Heart left ventricle (tissue), 16 donors: ENCODE data around the gene TLE1. TPM values are rescaled to one million over a fixed set of nuclear protein-coding genes. Genes with fewer than 3 reads are reported as not detected.

ENCODE experiments used
- ATAC-seq, 4 donors: fragments of 200-7000 bp; cut with Tn5 transposase; one replicate each; pipeline ENCODE4 v1.9.1; 2020 to 2022; ENCODE audit warnings: moderate library complexity in 4 of 4, mild to moderate bottlenecking in 3 of 4, moderate number of reproducible peaks in 1 of 4
- DNase-seq, 5 donors: peaks; one replicate each; pipeline ENCODE4 v3.0.0-alpha.2; 2020
- H3K27ac ChIP-seq, 12 donors: fragments of 200-600 bp; sonication (generic) in 4 of 12; one replicate each; pipeline versions ENCODE4 v1.5.0 to v1.8.0; 2016 to 2022; ENCODE audit warnings: mild to moderate bottlenecking in 2 of 12
- H3K27me3 ChIP-seq, 9 donors: fragments of 200-600 bp; sonication (generic) in 2 of 9; one replicate each; pipeline versions ENCODE4 v1.5.1 to v1.8.0; 2016 to 2022; ENCODE audit warnings: mild to moderate bottlenecking in 3 of 9
- H3K36me3 ChIP-seq, 9 donors: fragments of 200-600 bp; sonication (generic) in 2 of 9; one replicate each; pipeline versions ENCODE4 v1.5.0 to v1.8.0; 2018 to 2022; ENCODE audit warnings: mild to moderate bottlenecking in 2 of 9
- H3K4me1 ChIP-seq, 12 donors: fragments of 200-600 bp; sonication (generic) in 4 of 12; one replicate each; pipeline versions ENCODE4 v1.5.0 to v1.8.0; 2016 to 2022; ENCODE audit warnings: mild to moderate bottlenecking in 3 of 12
- H3K4me3 ChIP-seq, 12 donors: fragments of 200-600 bp; sonication (generic) in 4 of 12; one replicate each; pipeline versions ENCODE4 v1.5.0 to v1.8.0; 2017 to 2022; ENCODE audit warnings: mild to moderate bottlenecking in 9 of 12, moderate library complexity in 4 of 12
- H3K9me3 ChIP-seq, 12 donors: fragments of 200-600 bp; sonication (generic) in 4 of 12; one replicate each; pipeline versions ENCODE4 v1.5.0 to v1.8.0; 2016 to 2022; ENCODE audit warnings: mild to moderate bottlenecking in 1 of 12
- POLR2A ChIP-seq, 2 donors: fragments of 450-650 bp; IDR thresholded peaks; one replicate each; pipeline ENCODE4 v1.6.1; 2017; ENCODE audit warnings: antibody characterized with exemption in 2 of 2, mild to moderate bottlenecking in 2 of 2, moderate library complexity in 2 of 2
- WGBS, 4 donors: extraction: QIAGEN DNeasy Blood & Tissue Kit in 2 of 4; methylation state at CpG; one replicate each; pipeline versions ENCODE4 v1.1.5 to v1.1.7; 2013 to 2018; 5-methylcytosine and 5-hydroxymethylcytosine counted together
- intact Hi-C, 10 donors: fragments of 100-400 bp; cut with DNase I; formaldehyde crosslinking; loops; one replicate each; pipeline versions ENCODE4 v1.11.1 to v1.14.2; 2022
- polyA plus RNA-seq, 2 donors: library from polyadenylated mRNA; stranded (reverse); fragments of 200-250 nt; gene quantifications; one replicate each; pipeline ENCODE4 v1.2.3, GENCODE V29; 2013
- total RNA-seq, 9 donors: library from RNA; depleted of rRNA in 2 of 9; stranded (reverse); fragments of >200 nt in 2 of 9; fragmentation: NEBNext Ultra II Directional in 3 of 9; extraction: Animal tissue kit (Norgen Biotek cat#: 25700) in 3 of 9; gene quantifications; one replicate each; pipeline versions ENCODE4 v1.1.0 to v1.2.4, GENCODE V29; 2016 to 2023
- TF ChIP-seq, protein P1 (sequence below), 12 donors: fragments of 200-600 bp; sonication (generic) in 4 of 12; IDR thresholded peaks; one replicate each; pipeline versions ENCODE4 v1.5.0 to v1.8.0; 2018 to 2022; ENCODE audit warnings: antibody characterized with exemption in 12 of 12, mild to moderate bottlenecking in 5 of 12
- donor health status: ischemic (EF 13 %, LVEDD 7.1; RV severe dilation, severe dysfunction).
- donor health status: healthy with polysubstance abuse.
- donor health status: DM: no; HTN: yes; CAD: no.
- donor health status: DM: no; HTN: no; CAD: no.
- donor health status: ischemic (EF 25% LVEDD 6.9; RV normal size, moderate dysfunction).
- donor health status: ischemic (EF 25% LVEDD 5.7; RV mildly dilated, moderate dysfunction).
- donor health status: healthy.
- donor health status: DM: yes; HTN: yes; CAD: no.
- donor health status: ischemic (EF 35%, LVEDD 5.7; RV mildly dilated, moderate dysfunction).
- donor health status: nonischemic (EF 11% LVEDD 7.7; RV severe dilation, severe dysfunction).
- donor health status: DM: yes; HTN: yes; CAD: no.
- donor health status: PGD.
- donor health status: ischemic (EF 29% LVEDD 5.4; RV normal size, mild dysfunction).
- donor health status: nonischemic (EF 23%, LVEDD 6.1; RV moderate dilation, normal function).

TLE1 gene
- total and polyA plus RNA-seq, 11 donors: 6.2 to 25.4 (median 9.8) TPM

DNA sequence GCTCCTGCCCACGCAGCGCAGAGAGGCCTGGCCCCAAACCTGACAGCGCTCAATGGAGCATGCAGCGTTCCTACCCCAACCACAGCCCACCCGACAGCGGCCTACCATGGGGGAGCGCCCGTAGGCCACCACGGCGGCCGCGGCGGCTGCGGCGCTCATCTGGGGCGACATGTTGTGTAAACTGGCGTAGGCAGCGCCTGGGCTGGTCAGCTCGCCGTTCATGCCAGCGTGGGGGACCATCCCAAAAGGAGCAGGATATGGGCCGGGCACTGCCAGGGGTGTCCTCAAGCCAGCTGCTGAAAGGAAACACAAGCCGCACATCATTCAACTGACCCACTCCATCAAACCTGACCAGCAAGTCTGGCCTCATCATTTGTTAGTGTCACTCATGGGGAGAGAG lies 77.7 kb downstream of the TLE1 start:
- no peaks in the 10 kb centered on the region for H3K9me3 ChIP-seq
- H3K4me1 ChIP-seq: peaks cover 0 to 28% (median 11%) of the 10 kb centered on the region in 12 donors
- ATAC-seq (no peak), DNase-seq (no peak)
- H3K36me3 ChIP-seq: peaks cover 0 to 91% (median 11%) of the 10 kb centered on the region in 9 donors
- H3K4me3 ChIP-seq: no peak overlapping the region
- H3K27me3 ChIP-seq: no peaks in the 10 kb centered on the region
- intact Hi-C loops: loop anchor here in 4 of 10 donors (5.0 to 10.0 kb wide), 4 partner anchors 76 to 873 kb away; partner anchors contain the start of gene TLE1 (in 2 of the 4)
- H3K27ac ChIP-seq: peak overlapping the region in 1 of 12 donors; percentile 82
- TF ChIP-seq POLR2A (IDR thresholded peaks at IDR 0.05): no peak
- TF ChIP-seq, protein P1, sequence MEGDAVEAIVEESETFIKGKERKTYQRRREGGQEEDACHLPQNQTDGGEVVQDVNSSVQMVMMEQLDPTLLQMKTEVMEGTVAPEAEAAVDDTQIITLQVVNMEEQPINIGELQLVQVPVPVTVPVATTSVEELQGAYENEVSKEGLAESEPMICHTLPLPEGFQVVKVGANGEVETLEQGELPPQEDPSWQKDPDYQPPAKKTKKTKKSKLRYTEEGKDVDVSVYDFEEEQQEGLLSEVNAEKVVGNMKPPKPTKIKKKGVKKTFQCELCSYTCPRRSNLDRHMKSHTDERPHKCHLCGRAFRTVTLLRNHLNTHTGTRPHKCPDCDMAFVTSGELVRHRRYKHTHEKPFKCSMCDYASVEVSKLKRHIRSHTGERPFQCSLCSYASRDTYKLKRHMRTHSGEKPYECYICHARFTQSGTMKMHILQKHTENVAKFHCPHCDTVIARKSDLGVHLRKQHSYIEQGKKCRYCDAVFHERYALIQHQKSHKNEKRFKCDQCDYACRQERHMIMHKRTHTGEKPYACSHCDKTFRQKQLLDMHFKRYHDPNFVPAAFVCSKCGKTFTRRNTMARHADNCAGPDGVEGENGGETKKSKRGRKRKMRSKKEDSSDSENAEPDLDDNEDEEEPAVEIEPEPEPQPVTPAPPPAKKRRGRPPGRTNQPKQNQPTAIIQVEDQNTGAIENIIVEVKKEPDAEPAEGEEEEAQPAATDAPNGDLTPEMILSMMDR (IDR thresholded peaks at IDR 0.05): no peak
- WGBS, 4 donors: 94 to 98% (median 97%) methylated on average over 20 to 23 of the region's 23 CpGs

DNA sequence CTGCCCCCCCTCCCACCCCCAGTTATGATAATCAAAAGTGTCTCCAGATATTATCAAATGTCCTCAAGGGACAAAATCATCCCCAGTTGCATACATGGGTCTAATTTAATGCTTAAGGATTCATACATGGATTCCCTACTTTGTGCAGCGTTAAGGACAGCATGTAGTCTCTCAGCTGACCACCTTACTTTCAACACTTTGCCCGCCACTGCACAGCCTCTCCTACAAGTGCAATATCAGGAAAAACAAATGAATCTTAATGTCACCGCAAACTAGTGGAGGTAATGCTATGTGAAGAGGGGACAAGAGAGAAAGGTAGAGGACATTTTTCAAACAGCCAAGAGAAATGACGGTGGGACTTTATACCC lies 78.6 kb downstream of the TLE1 start:
- Histone ChIP-seq H3K4me1 (peaks cover 0 to 28% (median 11%) of the 10 kb centered on the region in 12 donors), H3K36me3 (peaks cover 0 to 87% (median 12%) of the 10 kb centered on the region in 9 donors), H3K9me3 (no peaks in the 10 kb centered on the region), H3K27ac (peak overlapping the region in 1 of 12 donors; percentile 82), H3K27me3 (no peaks in the 10 kb centered on the region), H3K4me3 (no peak overlapping the region)
- TF ChIP-seq, protein P1 (IDR thresholded peaks at IDR 0.05): no peak
- TF ChIP-seq POLR2A (IDR thresholded peaks at IDR 0.05): no peak
- ATAC-seq (no peak), DNase-seq (no peak)
- 79 to 93% (median 91%) methylated on average over 4 of the region's 4 CpGs for WGBS, 4 donors
- intact Hi-C loops: loop anchor here in 4 of 10 donors (5.0 to 10.0 kb wide), 4 partner anchors 77 to 874 kb away; partner anchors contain the start of gene TLE1 (in 2 of the 4)

DNA sequence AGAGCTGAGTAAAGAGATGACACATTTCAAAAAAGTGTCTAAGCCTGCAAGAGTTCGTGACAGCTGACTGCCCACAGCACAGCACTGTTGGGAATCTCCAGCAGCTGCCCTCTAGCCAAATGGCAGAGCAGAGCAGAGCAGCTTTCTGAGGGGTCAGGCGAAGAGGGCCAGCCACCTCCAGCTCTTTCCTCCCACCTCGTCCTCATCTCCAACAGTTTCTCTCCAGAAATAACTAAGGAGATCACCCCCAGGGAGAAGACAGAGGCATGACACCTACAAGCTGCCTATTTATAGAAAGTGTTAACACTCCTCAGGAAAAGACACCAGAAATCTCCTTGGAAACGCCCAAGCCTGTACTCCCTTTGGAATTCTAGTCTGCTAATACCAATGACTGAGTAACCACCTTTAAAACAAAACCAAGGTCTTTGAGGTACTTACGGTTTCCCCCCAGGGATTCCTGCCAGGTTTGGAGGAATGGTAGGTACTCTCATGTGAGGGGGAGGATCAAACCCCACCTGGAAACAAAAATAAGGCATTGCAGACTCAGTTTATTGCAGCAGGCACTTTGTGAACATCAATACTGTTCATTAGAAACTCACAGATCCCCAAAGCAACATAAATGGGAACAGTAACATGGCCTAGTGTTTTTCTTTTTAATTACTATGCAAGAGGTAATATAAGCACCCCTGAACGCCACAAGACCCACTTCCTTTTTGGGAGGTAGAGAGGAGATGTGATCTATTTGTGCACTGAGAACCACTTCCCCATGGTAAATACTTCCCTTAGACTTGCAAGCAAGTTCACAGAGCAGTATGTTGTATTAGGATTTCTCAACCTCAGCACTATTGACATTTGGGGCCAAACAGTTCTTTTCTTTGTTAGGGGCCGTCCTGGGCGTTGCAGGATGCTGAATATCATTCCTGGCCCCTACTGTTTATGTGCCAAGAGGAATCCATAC lies 79.3 kb downstream of the TLE1 start:
- no peaks in the 10 kb centered on the region for H3K27me3 ChIP-seq
- TF ChIP-seq, protein P1 (IDR thresholded peaks at IDR 0.05): no peak
- no peak for TF ChIP-seq POLR2A (IDR thresholded peaks at IDR 0.05)
- ATAC-seq (no peak), DNase-seq (no peak)
- peaks cover 0 to 28% (median 11%) of the 10 kb centered on the region in 12 donors for H3K4me1 ChIP-seq
- H3K36me3 ChIP-seq: peaks cover 0 to 80% (median 12%) of the 10 kb centered on the region in 9 donors
- peak overlapping the region in 1 of 12 donors; percentile 5 for H3K27ac ChIP-seq
- H3K9me3 ChIP-seq: no peaks in the 10 kb centered on the region
- intact Hi-C loops: loop anchor here in 4 of 10 donors (5.0 to 10.0 kb wide), 4 partner anchors 77 to 875 kb away; partner anchors contain the start of gene TLE1 (in 3 of the 4)
- WGBS, 4 donors: 50 to 52% (median 52%) methylated on average over 8 of the region's 8 CpGs
- H3K4me3 ChIP-seq: no peak overlapping the region

DNA sequence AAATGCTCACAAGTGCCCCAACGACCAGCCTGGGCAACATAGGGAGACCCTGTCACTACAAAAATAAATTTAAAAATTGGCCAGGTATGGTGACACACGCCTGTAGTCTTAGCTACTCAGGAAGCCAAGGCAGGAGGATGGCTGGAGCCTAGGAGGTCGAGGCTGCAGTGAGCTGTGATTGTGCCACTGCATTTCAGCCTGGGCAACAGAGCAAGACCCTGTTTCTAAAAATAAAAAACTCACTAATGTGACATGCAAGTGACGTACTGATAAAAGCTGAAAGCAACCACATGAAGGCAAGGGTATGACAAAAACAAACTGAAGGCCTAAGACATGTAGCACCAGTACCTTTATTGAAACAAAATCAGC lies 81.1 kb downstream of the TLE1 start:
- H3K36me3 ChIP-seq: peaks cover 0 to 73% (median 11%) of the 10 kb centered on the region in 9 donors
- H3K9me3 ChIP-seq: no peaks in the 10 kb centered on the region
- intact Hi-C loops: loop anchor here in 1 of 10 donors (5.0 kb wide), 1 partner anchor 79 kb away; the partner anchor contains the start of gene TLE1
- H3K4me3 ChIP-seq: no peak overlapping the region
- WGBS, 4 donors: 82 to 92% (median 89%) methylated on average over 4 of the region's 4 CpGs
- H3K4me1 ChIP-seq: peaks cover 0 to 27% (median 11%) of the 10 kb centered on the region in 12 donors
- ATAC-seq (no peak), DNase-seq (no peak)
- no peak overlapping the region for H3K27ac ChIP-seq
- no peaks in the 10 kb centered on the region for H3K27me3 ChIP-seq
- TF ChIP-seq POLR2A (IDR thresholded peaks at IDR 0.05): no peak
- TF ChIP-seq, protein P1 (IDR thresholded peaks at IDR 0.05): no peak
